Measurements from ENCODE around the gene OVCH1. TPM values are rescaled to one million over a fixed set of nuclear protein-coding genes. Genes with fewer than 3 reads are reported as not detected.

The OVCH1 gene
- polyA plus RNA-seq, 1 of the 3 experiments (the other 2 are of a cell fraction) = not detected

DNA sequence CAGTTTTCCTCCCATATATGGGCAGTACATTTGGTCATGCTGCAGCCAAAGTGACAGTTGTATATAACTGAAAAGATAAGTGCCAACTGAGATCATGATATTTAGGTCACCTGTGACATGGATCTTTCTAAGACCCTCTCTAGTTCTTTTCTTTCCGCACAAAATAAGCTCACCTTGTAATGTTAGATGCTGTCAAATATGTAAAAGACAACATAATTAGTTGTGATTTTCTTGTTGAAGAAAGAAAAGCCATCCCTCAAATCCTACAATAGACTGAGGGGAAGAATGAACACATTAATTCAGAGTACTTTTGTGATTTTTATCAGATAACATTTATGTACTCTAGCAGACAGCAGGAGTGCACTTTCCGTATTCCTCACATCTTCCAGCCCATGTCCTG, 37.4 kb downstream of the OVCH1 start:
- Histone ChIP-seq H3K4me3 (ENCODE audit: low read depth in 2 of 2, low read length in 1 of 2) (no peak overlapping the region), H3K36me3 (replicated peaks in 1 of 2; ENCODE audit: control insufficient read depth in 1 of 2, insufficient read depth in 2 of 2, low read length in 1 of 2) (no peaks in the 10 kb centered on the region), H3F3A (replicated peaks; ENCODE audit: insufficient read depth) (no peaks in the 10 kb centered on the region), H3K9me3 (no peaks in the 10 kb centered on the region), H2AFZ (ENCODE audit: low read depth) (no peak overlapping the region), H3K4me2 (no peak overlapping the region), H3K27me3 (ENCODE audit: insufficient read depth) (no peaks in the 10 kb centered on the region), H3K27ac (ENCODE audit: low read depth in 2 of 2, low read length in 1 of 2) (no peak overlapping the region), H3K79me2 (ENCODE audit: insufficient read depth) (no peaks in the 10 kb centered on the region), H3K9ac (no peak overlapping the region), H3K4me1 (ENCODE audit: control insufficient read depth in 1 of 2, insufficient read depth in 2 of 2, low read depth in 1 of 2, low read length in 1 of 2) (peaks cover 0 to 3% of the 10 kb centered on the region in 2 experiments; a peak in 1 of 4 replicates), H3K9me2 (no peaks in the 10 kb centered on the region), H4K20me1 (ENCODE audit: insufficient read depth) (no peaks in the 10 kb centered on the region)
- DNase-seq = no peak
- CTCF ChIA-PET = no interaction called here
- POLR2A ChIA-PET = no interaction called here
- TF ChIP-seq, protein P1, sequence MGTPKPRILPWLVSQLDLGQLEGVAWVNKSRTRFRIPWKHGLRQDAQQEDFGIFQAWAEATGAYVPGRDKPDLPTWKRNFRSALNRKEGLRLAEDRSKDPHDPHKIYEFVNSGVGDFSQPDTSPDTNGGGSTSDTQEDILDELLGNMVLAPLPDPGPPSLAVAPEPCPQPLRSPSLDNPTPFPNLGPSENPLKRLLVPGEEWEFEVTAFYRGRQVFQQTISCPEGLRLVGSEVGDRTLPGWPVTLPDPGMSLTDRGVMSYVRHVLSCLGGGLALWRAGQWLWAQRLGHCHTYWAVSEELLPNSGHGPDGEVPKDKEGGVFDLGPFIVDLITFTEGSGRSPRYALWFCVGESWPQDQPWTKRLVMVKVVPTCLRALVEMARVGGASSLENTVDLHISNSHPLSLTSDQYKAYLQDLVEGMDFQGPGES (IDR thresholded peaks at IDR 0.05; ENCODE audit: low read depth, low read length) = no peak
- TF ChIP-seq RFX5 (IDR thresholded peaks at IDR 0.05; ENCODE audit: low read length) (no peak), RCOR1 (IDR thresholded peaks at IDR 0.05; ENCODE audit: low read length) (no peak), SMC3 (IDR thresholded peaks at IDR 0.05; ENCODE audit: low read depth, low read length) (no peak)
- TF ChIP-seq, protein P2, sequence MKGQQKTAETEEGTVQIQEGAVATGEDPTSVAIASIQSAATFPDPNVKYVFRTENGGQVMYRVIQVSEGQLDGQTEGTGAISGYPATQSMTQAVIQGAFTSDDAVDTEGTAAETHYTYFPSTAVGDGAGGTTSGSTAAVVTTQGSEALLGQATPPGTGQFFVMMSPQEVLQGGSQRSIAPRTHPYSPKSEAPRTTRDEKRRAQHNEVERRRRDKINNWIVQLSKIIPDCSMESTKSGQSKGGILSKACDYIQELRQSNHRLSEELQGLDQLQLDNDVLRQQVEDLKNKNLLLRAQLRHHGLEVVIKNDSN (IDR thresholded peaks at IDR 0.05; ENCODE audit: borderline replicate concordance, low read depth) = no peak
- 36% methylated on average over 2 of the region's 2 CpGs for WGBS (ENCODE audit: low lambda C conversion rate)

DNA sequence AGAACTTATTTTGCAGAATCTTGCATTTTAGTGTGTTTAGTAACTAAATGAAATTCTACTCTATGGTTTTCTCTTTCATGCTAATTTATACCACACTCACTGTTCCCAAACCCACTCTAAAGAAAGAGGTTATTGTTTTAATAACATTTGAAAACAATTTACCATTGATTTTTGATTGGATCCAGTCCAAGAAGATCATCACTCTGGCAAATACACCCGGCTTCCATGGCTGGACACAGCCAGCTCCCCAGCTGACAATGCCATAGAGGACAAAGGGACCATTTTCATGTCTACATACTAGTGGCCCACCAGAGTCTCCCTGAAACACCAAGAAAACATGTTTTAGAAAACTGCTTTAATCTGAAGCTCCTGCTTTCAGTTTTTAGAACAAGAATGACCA, 42.4 kb downstream of the OVCH1 start:
- whole genome bisulfite sequencing (ENCODE audit: low lambda C conversion rate) = 16% methylated on average over 1 of the region's 1 CpG
- ChIA-PET POLR2A (no interaction called here), CTCF (no interaction called here)
- TF ChIP-seq, protein P3, sequence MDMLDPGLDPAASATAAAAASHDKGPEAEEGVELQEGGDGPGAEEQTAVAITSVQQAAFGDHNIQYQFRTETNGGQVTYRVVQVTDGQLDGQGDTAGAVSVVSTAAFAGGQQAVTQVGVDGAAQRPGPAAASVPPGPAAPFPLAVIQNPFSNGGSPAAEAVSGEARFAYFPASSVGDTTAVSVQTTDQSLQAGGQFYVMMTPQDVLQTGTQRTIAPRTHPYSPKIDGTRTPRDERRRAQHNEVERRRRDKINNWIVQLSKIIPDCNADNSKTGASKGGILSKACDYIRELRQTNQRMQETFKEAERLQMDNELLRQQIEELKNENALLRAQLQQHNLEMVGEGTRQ (IDR thresholded peaks at IDR 0.05; ENCODE audit: borderline replicate concordance, low read depth, low read length) = no peak
- TF ChIP-seq, protein P4, sequence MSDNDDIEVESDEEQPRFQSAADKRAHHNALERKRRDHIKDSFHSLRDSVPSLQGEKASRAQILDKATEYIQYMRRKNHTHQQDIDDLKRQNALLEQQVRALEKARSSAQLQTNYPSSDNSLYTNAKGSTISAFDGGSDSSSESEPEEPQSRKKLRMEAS (IDR thresholded peaks at IDR 0.05; ENCODE audit: low read depth) = no peak
- TF ChIP-seq, protein P5, sequence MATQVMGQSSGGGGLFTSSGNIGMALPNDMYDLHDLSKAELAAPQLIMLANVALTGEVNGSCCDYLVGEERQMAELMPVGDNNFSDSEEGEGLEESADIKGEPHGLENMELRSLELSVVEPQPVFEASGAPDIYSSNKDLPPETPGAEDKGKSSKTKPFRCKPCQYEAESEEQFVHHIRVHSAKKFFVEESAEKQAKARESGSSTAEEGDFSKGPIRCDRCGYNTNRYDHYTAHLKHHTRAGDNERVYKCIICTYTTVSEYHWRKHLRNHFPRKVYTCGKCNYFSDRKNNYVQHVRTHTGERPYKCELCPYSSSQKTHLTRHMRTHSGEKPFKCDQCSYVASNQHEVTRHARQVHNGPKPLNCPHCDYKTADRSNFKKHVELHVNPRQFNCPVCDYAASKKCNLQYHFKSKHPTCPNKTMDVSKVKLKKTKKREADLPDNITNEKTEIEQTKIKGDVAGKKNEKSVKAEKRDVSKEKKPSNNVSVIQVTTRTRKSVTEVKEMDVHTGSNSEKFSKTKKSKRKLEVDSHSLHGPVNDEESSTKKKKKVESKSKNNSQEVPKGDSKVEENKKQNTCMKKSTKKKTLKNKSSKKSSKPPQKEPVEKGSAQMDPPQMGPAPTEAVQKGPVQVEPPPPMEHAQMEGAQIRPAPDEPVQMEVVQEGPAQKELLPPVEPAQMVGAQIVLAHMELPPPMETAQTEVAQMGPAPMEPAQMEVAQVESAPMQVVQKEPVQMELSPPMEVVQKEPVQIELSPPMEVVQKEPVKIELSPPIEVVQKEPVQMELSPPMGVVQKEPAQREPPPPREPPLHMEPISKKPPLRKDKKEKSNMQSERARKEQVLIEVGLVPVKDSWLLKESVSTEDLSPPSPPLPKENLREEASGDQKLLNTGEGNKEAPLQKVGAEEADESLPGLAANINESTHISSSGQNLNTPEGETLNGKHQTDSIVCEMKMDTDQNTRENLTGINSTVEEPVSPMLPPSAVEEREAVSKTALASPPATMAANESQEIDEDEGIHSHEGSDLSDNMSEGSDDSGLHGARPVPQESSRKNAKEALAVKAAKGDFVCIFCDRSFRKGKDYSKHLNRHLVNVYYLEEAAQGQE (IDR thresholded peaks at IDR 0.05; ENCODE audit: low read depth, low read length) = no peak
- TF ChIP-seq MEF2A (IDR thresholded peaks at IDR 0.05; ENCODE audit: borderline replicate concordance, low read depth) (no peak), RAD21 (IDR thresholded peaks at IDR 0.05; ENCODE audit: low read length) (no peak), GABPA (IDR thresholded peaks at IDR 0.05; ENCODE audit: low read depth) (no peak), FOSL2 (IDR thresholded peaks at IDR 0.05; ENCODE audit: borderline replicate concordance, low read depth) (no peak), YY1 (IDR thresholded peaks at IDR 0.05; ENCODE audit: low read depth) (no peak), NFIC (IDR thresholded peaks at IDR 0.05; ENCODE audit: borderline replicate concordance) (no peak), TCF12 (IDR thresholded peaks at IDR 0.05) (no peak), RCOR1 (IDR thresholded peaks at IDR 0.05; ENCODE audit: low read length) (no peak), JUND (IDR thresholded peaks at IDR 0.05) (no peak), TAF1 (IDR thresholded peaks at IDR 0.05; ENCODE audit: borderline replicate concordance, low read depth, low read length) (no peak), FOXJ3 (CRISPR knock-in tag; IDR thresholded peaks at IDR 0.05) (no peak)
- TF ChIP-seq, protein P6, sequence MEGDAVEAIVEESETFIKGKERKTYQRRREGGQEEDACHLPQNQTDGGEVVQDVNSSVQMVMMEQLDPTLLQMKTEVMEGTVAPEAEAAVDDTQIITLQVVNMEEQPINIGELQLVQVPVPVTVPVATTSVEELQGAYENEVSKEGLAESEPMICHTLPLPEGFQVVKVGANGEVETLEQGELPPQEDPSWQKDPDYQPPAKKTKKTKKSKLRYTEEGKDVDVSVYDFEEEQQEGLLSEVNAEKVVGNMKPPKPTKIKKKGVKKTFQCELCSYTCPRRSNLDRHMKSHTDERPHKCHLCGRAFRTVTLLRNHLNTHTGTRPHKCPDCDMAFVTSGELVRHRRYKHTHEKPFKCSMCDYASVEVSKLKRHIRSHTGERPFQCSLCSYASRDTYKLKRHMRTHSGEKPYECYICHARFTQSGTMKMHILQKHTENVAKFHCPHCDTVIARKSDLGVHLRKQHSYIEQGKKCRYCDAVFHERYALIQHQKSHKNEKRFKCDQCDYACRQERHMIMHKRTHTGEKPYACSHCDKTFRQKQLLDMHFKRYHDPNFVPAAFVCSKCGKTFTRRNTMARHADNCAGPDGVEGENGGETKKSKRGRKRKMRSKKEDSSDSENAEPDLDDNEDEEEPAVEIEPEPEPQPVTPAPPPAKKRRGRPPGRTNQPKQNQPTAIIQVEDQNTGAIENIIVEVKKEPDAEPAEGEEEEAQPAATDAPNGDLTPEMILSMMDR (IDR thresholded peaks at IDR 0.05) = no peak
- TF ChIP-seq, protein P1 (IDR thresholded peaks at IDR 0.05; ENCODE audit: low read depth, low read length) = no peak

More for the DNA sequence above, 42.4 kb downstream of the OVCH1 start:
- no peaks in the 10 kb centered on the region for H3K27me3 ChIP-seq (ENCODE audit: insufficient read depth)
- H3K4me3 ChIP-seq (ENCODE audit: low read depth in 2 of 2, low read length in 1 of 2) = no peak overlapping the region
- H3K27ac ChIP-seq (ENCODE audit: low read depth in 2 of 2, low read length in 1 of 2) = no peak overlapping the region
- no peaks in the 10 kb centered on the region for H3K36me3 ChIP-seq (replicated peaks in 1 of 2; ENCODE audit: control insufficient read depth in 1 of 2, insufficient read depth in 2 of 2, low read length in 1 of 2)
- no peaks in the 10 kb centered on the region for H3K9me2 ChIP-seq
- no peaks in the 10 kb centered on the region for H3K9me3 ChIP-seq
- no peaks in the 10 kb centered on the region for H3K79me2 ChIP-seq (ENCODE audit: insufficient read depth)
- no peaks in the 10 kb centered on the region for H3F3A ChIP-seq (replicated peaks; ENCODE audit: insufficient read depth)
- no peaks in the 10 kb centered on the region for H3K4me1 ChIP-seq (ENCODE audit: control insufficient read depth in 1 of 2, insufficient read depth in 2 of 2, low read depth in 1 of 2, low read length in 1 of 2)
- no peak overlapping the region for H3K9ac ChIP-seq
- no peak overlapping the region for H3K4me2 ChIP-seq
- H2AFZ ChIP-seq (ENCODE audit: low read depth) = no peak overlapping the region
- H4K20me1 ChIP-seq (ENCODE audit: insufficient read depth) = no peaks in the 10 kb centered on the region
- peak; percentile 8 for DNase-seq

Measured in SK-N-SH (cell line).